ENCODE data around the gene CLEC7A.

- TF ChIP-seq, protein P1, sequence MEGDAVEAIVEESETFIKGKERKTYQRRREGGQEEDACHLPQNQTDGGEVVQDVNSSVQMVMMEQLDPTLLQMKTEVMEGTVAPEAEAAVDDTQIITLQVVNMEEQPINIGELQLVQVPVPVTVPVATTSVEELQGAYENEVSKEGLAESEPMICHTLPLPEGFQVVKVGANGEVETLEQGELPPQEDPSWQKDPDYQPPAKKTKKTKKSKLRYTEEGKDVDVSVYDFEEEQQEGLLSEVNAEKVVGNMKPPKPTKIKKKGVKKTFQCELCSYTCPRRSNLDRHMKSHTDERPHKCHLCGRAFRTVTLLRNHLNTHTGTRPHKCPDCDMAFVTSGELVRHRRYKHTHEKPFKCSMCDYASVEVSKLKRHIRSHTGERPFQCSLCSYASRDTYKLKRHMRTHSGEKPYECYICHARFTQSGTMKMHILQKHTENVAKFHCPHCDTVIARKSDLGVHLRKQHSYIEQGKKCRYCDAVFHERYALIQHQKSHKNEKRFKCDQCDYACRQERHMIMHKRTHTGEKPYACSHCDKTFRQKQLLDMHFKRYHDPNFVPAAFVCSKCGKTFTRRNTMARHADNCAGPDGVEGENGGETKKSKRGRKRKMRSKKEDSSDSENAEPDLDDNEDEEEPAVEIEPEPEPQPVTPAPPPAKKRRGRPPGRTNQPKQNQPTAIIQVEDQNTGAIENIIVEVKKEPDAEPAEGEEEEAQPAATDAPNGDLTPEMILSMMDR (conservative IDR thresholded peaks at IDR 0.05; ENCODE audit: low read length): no peak
- no peak for TF ChIP-seq EZH2phosphoT487 (IDR thresholded peaks at IDR 0.05; ENCODE audit: borderline replicate concordance)
These were observed 62.7 kb downstream of the CLEC7A start for GRCh38 chr12:10067264-10067663.
